Measurements from ENCODE around the gene TTPAL. TPM values are rescaled to one million over a fixed set of nuclear protein-coding genes. Genes with fewer than 3 reads are reported as not detected.

The TTPAL gene
- total RNA-seq, 3 donors from 2014 or later (not counting 1 experiment from before 2014, with no cell fraction given): 17.2 to 22.9 (median 22.5) TPM

DNA sequence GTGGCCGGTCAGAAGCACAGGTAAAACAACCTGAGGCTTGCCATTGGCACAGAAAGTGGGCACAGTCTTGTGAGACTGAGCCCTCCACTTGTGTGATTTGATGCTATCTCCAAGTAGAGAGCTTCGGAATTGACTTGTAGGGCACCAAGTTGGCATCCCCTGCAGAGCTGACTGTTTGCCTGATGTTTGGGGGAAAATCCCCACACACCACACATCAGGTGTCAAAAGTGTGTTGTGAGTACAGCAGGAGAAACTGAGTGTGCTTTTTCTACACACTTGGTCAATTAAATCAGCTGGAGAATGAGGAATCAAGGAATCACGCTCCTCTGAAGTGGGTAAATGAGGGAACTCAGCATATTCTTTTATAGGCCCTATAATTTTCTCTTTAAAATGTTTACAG, 45.2 kb downstream of the TTPAL start:
- no peaks in the 10 kb centered on the region for H3K9me3 Mint-ChIP-seq
- no peak for ATAC-seq

DNA sequence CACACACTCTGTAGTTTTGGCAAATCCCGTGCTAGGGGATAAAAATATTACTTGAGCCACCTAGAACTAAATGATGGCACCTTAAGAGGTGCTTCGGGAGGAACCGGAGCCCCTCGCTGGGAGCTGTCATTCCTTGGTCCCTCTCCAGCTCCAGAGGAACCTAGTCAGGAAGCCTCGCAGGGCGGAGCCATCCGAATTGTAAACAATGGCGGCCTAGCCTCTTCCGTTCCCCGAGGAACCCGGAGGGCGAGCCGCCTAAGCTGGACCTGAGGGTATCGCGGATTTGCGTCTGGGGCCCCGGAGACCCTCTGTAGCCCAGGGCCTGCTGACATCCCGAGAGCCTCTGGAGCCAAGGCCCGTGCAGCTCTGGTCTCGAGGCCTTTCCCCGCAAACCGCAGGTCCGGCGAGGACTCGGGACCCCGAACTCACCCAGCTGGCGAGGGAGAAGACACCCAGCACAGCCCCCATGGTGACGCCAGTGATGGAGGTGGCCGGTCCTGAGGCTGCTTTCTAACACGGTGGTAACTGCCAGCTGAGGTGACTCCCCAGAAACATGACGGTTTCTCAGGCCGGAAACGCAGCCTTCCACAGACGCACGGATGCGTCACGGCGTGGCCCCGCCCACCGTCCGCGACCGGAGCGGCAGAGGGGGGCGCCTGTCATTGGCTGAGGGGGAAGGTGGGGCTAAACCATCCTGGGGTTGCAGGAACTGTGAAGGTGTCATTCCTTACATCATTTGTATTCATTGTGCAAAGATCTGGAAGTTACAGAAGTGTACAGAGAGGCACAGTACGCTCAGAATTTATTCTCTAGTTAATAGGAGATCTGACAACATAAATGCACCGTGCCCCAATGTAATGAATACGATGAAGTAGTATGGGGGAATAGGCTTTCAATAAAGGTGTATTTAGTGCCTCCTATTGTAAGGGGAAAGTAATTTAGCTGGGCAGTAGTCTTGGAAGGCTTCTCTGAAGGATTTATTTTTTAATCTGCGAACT, 46.1 kb downstream of the TTPAL start, which contains the start of gene SERINC3:
Gene SERINC3 (minus strand): TSS at position 587 of the 998 bp plus-strand sequence. CDS start 119 bp downstream, at position 468.
- peaks cover 2% of the 10 kb centered on the region for H3K36me3 ChIP-seq (ENCODE audit: control insufficient read depth, insufficient read depth, low read length)
- TF ChIP-seq, protein P1, sequence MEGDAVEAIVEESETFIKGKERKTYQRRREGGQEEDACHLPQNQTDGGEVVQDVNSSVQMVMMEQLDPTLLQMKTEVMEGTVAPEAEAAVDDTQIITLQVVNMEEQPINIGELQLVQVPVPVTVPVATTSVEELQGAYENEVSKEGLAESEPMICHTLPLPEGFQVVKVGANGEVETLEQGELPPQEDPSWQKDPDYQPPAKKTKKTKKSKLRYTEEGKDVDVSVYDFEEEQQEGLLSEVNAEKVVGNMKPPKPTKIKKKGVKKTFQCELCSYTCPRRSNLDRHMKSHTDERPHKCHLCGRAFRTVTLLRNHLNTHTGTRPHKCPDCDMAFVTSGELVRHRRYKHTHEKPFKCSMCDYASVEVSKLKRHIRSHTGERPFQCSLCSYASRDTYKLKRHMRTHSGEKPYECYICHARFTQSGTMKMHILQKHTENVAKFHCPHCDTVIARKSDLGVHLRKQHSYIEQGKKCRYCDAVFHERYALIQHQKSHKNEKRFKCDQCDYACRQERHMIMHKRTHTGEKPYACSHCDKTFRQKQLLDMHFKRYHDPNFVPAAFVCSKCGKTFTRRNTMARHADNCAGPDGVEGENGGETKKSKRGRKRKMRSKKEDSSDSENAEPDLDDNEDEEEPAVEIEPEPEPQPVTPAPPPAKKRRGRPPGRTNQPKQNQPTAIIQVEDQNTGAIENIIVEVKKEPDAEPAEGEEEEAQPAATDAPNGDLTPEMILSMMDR (IDR thresholded peaks at IDR 0.05): no peak
- peak; percentile 90 to 99 (median 91) for ATAC-seq
- Mint-ChIP-seq H3K4me1 (peaks cover 46 to 55% of the 10 kb centered on the region in 2 donors), H3K9me3 (no peaks in the 10 kb centered on the region), H3K4me3 (peak within 1 kb of the TSS; percentile 86), H3K36me3 (no peaks in the 10 kb centered on the region), H3K27ac (peak within 1 kb of the TSS; percentile 96 to 98), H3K27me3 (ENCODE audit: low read depth in 2 of 2) (no peaks in the 10 kb centered on the region)
- no peaks in the 10 kb centered on the region for H3K27me3 ChIP-seq (ENCODE audit: control insufficient read depth, insufficient read depth, low read length)
- peak; percentile 99 for DNase-seq
- under 1% methylated on average over 49 of the region's 49 CpGs for WGBS (ENCODE audit: insufficient coverage)
- no peaks in the 10 kb centered on the region for H3K9me3 ChIP-seq (ENCODE audit: control insufficient read depth, insufficient read depth, low read length)
- peak within 1 kb of the TSS; percentile 96 for H3K27ac ChIP-seq (ENCODE audit: low read length)
- H3K4me3 ChIP-seq (ENCODE audit: low read length): peak within 1 kb of the TSS; percentile 94
- H3K4me1 ChIP-seq (ENCODE audit: control insufficient read depth, insufficient read depth, low read length): peaks cover 25% of the 10 kb centered on the region
- intact Hi-C loops (cut with micrococcal nuclease): loop anchor here (1.0 to 5.0 kb wide), 6 partner anchors 45 to 446 kb away; partner anchors contain the start of gene STK4

More for the DNA sequence above, 45.2 kb downstream of the TTPAL start:
- WGBS (ENCODE audit: insufficient coverage): 73% methylated on average over 1 of the region's 3 CpGs
- intact Hi-C loops (cut with micrococcal nuclease): loop anchor here (2.0 to 5.0 kb wide), 4 partner anchors 44 to 446 kb away; partner anchors contain the start of gene STK4
- TF ChIP-seq, protein P1 (IDR thresholded peaks at IDR 0.05): no peak
- H3K36me3 ChIP-seq (ENCODE audit: control insufficient read depth, insufficient read depth, low read length): peaks cover 2% of the 10 kb centered on the region
- H3K4me1 ChIP-seq (ENCODE audit: control insufficient read depth, insufficient read depth, low read length): peaks cover 25% of the 10 kb centered on the region
- H3K27me3 ChIP-seq (ENCODE audit: control insufficient read depth, insufficient read depth, low read length): no peaks in the 10 kb centered on the region
- peak in 1 of 2 donors; percentile 57 for DNase-seq
- Mint-ChIP-seq H3K4me3 (peak overlapping the region; percentile 86), H3K4me1 (peaks cover 47 to 58% of the 10 kb centered on the region in 2 donors), H3K27ac (peak overlapping the region; percentile 96 to 98), H3K36me3 (no peaks in the 10 kb centered on the region), H3K27me3 (ENCODE audit: low read depth in 2 of 2) (no peaks in the 10 kb centered on the region)
- peak overlapping the region; percentile 96 for H3K27ac ChIP-seq (ENCODE audit: low read length)
- H3K4me3 ChIP-seq (ENCODE audit: low read length): peak overlapping the region; percentile 94
- no peaks in the 10 kb centered on the region for H3K9me3 ChIP-seq (ENCODE audit: control insufficient read depth, insufficient read depth, low read length)

DNA sequence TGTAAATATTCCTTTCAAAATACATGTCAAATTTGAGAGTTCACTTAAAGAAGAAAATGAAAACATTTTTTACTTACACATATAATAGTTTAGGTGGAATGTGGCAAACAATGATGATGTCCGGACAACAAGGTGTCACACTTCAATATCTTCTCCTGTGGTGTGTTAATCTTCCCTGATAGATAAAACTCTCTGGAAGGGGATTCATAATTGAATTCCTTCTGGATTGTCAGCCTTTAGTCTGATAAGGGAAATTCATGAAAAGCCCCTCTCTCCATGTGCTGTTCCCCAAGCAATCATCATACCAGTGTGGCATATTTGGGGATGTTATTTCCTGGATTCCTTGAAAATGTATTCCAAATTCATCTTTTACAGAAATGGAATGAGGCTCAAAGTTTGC, 47.2 kb downstream of the TTPAL start:
- intact Hi-C loops (cut with micrococcal nuclease): loop anchor here (1.0 to 5.0 kb wide), 5 partner anchors 54 to 444 kb away; partner anchors contain the start of gene STK4
- H3K9me3 ChIP-seq (ENCODE audit: control insufficient read depth, insufficient read depth, low read length): no peaks in the 10 kb centered on the region
- Mint-ChIP-seq H3K4me3 (peak overlapping the region; percentile 86), H3K27me3 (ENCODE audit: low read depth in 2 of 2) (no peaks in the 10 kb centered on the region), H3K9me3 (no peaks in the 10 kb centered on the region), H3K27ac (peak overlapping the region; percentile 96 to 98), H3K4me1 (peaks cover 35 to 44% of the 10 kb centered on the region in 2 donors), H3K36me3 (no peaks in the 10 kb centered on the region)
- peaks cover 24% of the 10 kb centered on the region for H3K4me1 ChIP-seq (ENCODE audit: control insufficient read depth, insufficient read depth, low read length)
- TF ChIP-seq, protein P1 (IDR thresholded peaks at IDR 0.05): no peak
- no peak overlapping the region for H3K4me3 ChIP-seq (ENCODE audit: low read length)
- H3K27ac ChIP-seq (ENCODE audit: low read length): peak overlapping the region; percentile 96
- no peaks in the 10 kb centered on the region for H3K36me3 ChIP-seq (ENCODE audit: control insufficient read depth, insufficient read depth, low read length)
- DNase-seq: no peak
- ATAC-seq: no peak
- H3K27me3 ChIP-seq (ENCODE audit: control insufficient read depth, insufficient read depth, low read length): no peaks in the 10 kb centered on the region
- no CpG with 5 or more reads among the region's 1 CpG for WGBS (ENCODE audit: insufficient coverage)

Measured in natural killer cell (primary cell).